Lower lobe of right lung (tissue), 2 donors: ENCODE data around the gene HCRTR2. TPM values are rescaled to one million over a fixed set of nuclear protein-coding genes. Genes with fewer than 3 reads are reported as not detected.

Experiments used
- ATAC-seq, 2 donors: fragments of 200-7000 bp; cut with Tn5 transposase; one replicate each; pipeline ENCODE4 v1.9.1; 2020 to 2022; ENCODE audit warnings: mild to moderate bottlenecking in 2 of 2, moderate library complexity in 2 of 2
- DNase-seq: peaks from one replicate; pipeline ENCODE4 v3.0.0-alpha.2; 2020
- H3K27ac ChIP-seq: fragments of 200-600 bp; one replicate; pipeline ENCODE4 v1.8.0; 2022
- H3K27me3 ChIP-seq: fragments of 200-600 bp; one replicate; pipeline ENCODE4 v1.8.0; 2022; ENCODE audit warnings: low read depth
- H3K36me3 ChIP-seq: fragments of 200-600 bp; one replicate; pipeline ENCODE4 v1.8.0; 2022; ENCODE audit warnings: mild to moderate bottlenecking
- H3K4me1 ChIP-seq: fragments of 200-600 bp; one replicate; pipeline ENCODE4 v1.8.0; 2022
- H3K4me3 ChIP-seq: fragments of 200-600 bp; one replicate; pipeline ENCODE4 v1.8.0; 2022; ENCODE audit warnings: mild to moderate bottlenecking
- H3K9me3 ChIP-seq: fragments of 200-600 bp; one replicate; pipeline ENCODE4 v1.8.0; 2022
- CTCF ChIP-seq: fragments of 200-600 bp; IDR thresholded peaks from one replicate; pipeline ENCODE4 v1.8.0; 2022; ENCODE audit warnings: antibody characterized with exemption, mild to moderate bottlenecking
- intact Hi-C: fragments of 100-400 bp; cut with DNase I; formaldehyde crosslinking; loops from one replicate; pipeline ENCODE4 v1.11.0; 2022
- total RNA-seq: library from RNA; stranded (reverse); fragmentation: NEBNext Ultra II Directional; extraction: Animal tissue kit (Norgen Biotek cat#: 25700); gene quantifications from one replicate; pipeline ENCODE4 v1.2.1, GENCODE V29; 2021
- donor health status: DM: no; HTN: yes; CAD: no; lungs with severe emphysema.

HCRTR2 gene
- total RNA-seq, 1 donor from 2014 or later: not detected

DNA sequence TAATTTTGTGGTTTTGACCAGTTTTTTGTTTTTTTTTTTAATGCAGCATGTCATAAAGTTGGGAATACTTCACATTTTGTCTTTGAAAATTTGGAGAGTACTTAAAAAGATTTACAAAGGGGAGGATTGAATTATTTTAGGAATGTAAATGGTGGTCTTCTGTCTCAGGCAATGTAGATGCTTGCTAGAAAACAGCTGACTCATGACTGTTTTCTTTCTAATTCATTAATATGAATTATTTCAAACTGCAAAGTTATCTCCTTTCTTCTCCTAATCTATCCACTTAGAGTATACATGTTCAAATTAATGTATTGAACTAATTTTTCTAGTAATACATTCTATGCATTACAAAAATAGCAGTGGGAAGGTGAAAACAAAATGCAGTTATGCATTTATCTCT, 24.9 kb downstream of the HCRTR2 start:
- TF ChIP-seq CTCF: no peak

DNA sequence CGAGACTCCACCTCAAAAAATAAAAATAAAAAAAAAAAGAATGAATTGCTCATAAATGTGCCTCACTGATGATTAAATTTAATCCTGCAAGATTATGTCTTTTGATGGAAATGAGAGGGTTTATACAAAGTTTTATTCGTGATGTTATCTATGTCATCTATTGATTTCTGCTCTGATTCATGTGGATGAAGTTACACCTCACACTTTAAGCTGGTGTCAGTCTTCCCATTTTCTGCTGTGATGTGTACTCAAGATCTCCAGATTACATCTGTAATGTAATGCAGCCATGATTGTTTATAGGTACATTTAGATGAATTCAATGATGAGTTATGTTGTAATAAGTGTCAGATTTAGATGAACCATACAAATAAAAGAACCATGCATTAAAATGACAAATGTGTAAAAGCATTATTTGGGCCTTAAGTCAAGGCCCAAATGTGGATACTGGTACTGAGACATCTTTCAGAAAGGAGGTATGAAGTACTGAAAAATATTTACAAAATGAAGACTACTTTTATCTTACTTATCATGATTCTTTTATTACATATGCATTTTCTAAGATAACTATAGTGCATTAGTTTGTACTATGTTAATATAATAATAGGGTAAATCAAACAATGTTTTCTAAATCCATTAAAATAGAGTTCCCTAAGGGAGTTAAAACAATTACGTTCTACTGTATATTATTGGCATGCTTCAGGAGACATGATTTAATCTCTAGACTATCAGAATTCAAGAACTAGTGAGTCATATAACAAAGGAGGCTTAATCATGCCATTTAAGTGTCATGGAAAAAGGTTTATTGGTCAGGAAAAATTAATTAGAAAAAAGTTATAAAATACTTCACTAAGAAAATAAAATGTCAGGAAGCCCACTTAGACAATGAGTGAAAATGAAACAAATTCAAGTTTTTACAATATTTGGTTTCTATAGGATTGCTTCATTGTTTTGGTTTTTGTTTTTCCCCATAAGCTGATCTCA, 34.5 kb downstream of the HCRTR2 start:
- H3K9me3 ChIP-seq: no peaks in the 10 kb centered on the region
- intact Hi-C loops: no loop called here
- H3K36me3 ChIP-seq: no peaks in the 10 kb centered on the region
- TF ChIP-seq CTCF: no peak
- ATAC-seq (no peak), DNase-seq (no peak)
- H3K27me3 ChIP-seq: no peaks in the 10 kb centered on the region
- no peak overlapping the region for H3K27ac ChIP-seq
- no peak overlapping the region for H3K4me3 ChIP-seq
- H3K4me1 ChIP-seq: no peaks in the 10 kb centered on the region

More for the DNA sequence above, 24.9 kb downstream of the HCRTR2 start:
- H3K27ac ChIP-seq: no peak overlapping the region
- H3K9me3 ChIP-seq: no peaks in the 10 kb centered on the region
- intact Hi-C loops: no loop called here
- H3K4me3 ChIP-seq: no peak overlapping the region
- H3K27me3 ChIP-seq: no peaks in the 10 kb centered on the region
- ATAC-seq (no peak), DNase-seq (no peak)
- no peaks in the 10 kb centered on the region for H3K36me3 ChIP-seq
- no peaks in the 10 kb centered on the region for H3K4me1 ChIP-seq

DNA sequence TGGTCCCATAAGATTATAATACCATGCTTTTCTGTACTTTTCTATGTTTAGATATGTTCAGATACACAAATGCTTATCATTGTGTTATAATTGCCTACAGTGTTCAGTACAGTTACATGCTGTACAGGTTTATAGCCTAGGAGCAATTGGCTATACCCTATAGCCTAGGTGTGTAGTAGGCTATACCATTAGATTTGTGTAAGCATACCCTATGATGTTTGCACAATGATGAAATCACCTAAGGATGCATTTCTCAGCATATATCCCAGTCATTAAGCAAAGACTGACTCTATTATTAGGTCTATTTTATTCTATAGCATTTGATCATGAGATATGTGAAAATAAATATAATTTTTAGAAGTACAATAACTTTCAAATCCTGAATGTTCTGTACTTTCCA, 36.6 kb downstream of the HCRTR2 start:
- Histone ChIP-seq H3K4me3 (no peak overlapping the region), H3K9me3 (no peaks in the 10 kb centered on the region), H3K27ac (no peak overlapping the region), H3K36me3 (no peaks in the 10 kb centered on the region), H3K27me3 (no peaks in the 10 kb centered on the region), H3K4me1 (no peaks in the 10 kb centered on the region)
- DNase-seq: no peak
- no peak for ATAC-seq
- intact Hi-C loops: no loop called here
- no peak for TF ChIP-seq CTCF

DNA sequence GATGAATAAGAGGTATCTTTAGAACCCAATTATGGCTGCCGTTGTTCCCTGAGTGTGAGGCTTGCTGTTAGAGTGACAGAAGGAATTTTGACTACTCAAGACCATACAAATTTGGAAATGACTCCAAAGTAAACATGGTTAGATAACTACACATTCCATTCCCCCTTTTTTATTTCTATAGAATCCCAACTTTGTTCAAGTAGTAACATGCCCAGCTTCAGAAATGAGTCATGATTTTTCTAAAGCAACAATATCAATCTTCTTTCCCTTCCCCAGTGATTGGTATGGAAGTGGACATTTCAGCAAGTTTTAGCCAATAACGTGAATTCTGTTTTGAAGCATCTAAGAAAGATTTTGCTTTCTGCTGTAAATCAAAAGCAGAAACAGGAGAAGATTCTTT, 37.8 kb downstream of the HCRTR2 start:
- no peaks in the 10 kb centered on the region for H3K4me1 ChIP-seq
- no peak for TF ChIP-seq CTCF
- no peak overlapping the region for H3K4me3 ChIP-seq
- no peaks in the 10 kb centered on the region for H3K27me3 ChIP-seq
- no peak for DNase-seq
- H3K27ac ChIP-seq: no peak overlapping the region
- intact Hi-C loops: no loop called here
- no peaks in the 10 kb centered on the region for H3K36me3 ChIP-seq
- ATAC-seq: no peak
- no peaks in the 10 kb centered on the region for H3K9me3 ChIP-seq

DNA sequence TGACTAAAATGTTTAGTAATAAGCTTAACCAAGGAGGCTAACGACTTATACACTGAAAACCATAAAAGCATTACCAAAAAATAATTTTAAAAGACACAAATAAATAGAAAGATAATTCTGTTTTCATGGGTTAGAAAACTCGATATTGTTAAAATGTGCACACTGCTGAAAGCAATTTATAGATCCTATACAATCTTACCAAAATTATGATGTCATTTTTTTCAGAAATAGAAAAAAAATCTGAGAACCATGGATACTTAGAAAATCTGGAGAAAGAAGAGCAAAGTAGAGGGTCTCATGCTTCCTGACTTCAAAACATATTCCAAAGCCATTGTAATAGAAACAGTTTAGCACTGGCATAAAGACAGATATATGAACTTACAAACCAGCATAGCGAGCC, 46.6 kb downstream of the HCRTR2 start:
- H3K4me1 ChIP-seq: no peaks in the 10 kb centered on the region
- intact Hi-C loops: no loop called here
- H3K36me3 ChIP-seq: no peaks in the 10 kb centered on the region
- H3K4me3 ChIP-seq: no peak overlapping the region
- DNase-seq (no peak), ATAC-seq (no peak)
- H3K27ac ChIP-seq: no peak overlapping the region
- no peaks in the 10 kb centered on the region for H3K9me3 ChIP-seq
- H3K27me3 ChIP-seq: no peaks in the 10 kb centered on the region
- TF ChIP-seq CTCF: no peak
